Neural crest cell (in vitro differentiated cells): ENCODE results near the gene ULK4. TPM values are rescaled to one million over a fixed set of nuclear protein-coding genes. Genes with fewer than 3 reads are reported as not detected.
A peak's percentile ranks its signal among the peaks of the same experiment; 100 is the strongest.

Source experiments
- DNase-seq: peaks from one replicate; pipeline ENCODE4 v3.0.0; 2021; ENCODE audit warnings: low read depth, mixed read lengths, low spot score
- H3K27ac Mint-ChIP-seq: one replicate; pipeline ENCODE4 v1.8.0; 2021; ENCODE audit warnings: mild to moderate bottlenecking, mixed read lengths; ENCODE audit not compliant: unreplicated experiment
- H3K27me3 Mint-ChIP-seq: 2 replicates; pipeline ENCODE4 v1.8.0; 2021; ENCODE audit warnings: low read depth, mild to moderate bottlenecking, mixed read lengths
- H3K36me3 Mint-ChIP-seq: 2 replicates; pipeline ENCODE4 v1.8.0; 2021; ENCODE audit warnings: low read depth, mild to moderate bottlenecking, mixed read lengths
- H3K4me1 Mint-ChIP-seq: 2 replicates; pipeline ENCODE4 v1.8.0; 2021; ENCODE audit warnings: mixed read lengths
- H3K4me3 Mint-ChIP-seq: one replicate; pipeline ENCODE4 v1.8.0; 2021; ENCODE audit warnings: mild to moderate bottlenecking, mixed read lengths
- H3K9me3 Mint-ChIP-seq: 2 replicates; pipeline ENCODE4 v1.8.0; 2021; ENCODE audit warnings: mixed read lengths
- total RNA-seq: library from RNA; stranded (reverse); gene quantifications from 2 replicates; pipeline ENCODE4 v1.2.1, GENCODE V29; 2021
- TF ChIP-seq, protein P1 (sequence below): fragments of 200-600 bp; sonication (generic); conservative IDR thresholded peaks from 2 replicates; pipeline ENCODE4 v1.5.0; 2021; ENCODE audit warnings: antibody characterized with exemption, mild to moderate bottlenecking

Gene ULK4
- total RNA-seq, 1 donor from 2014 or later, result 10.2 TPM

DNA sequence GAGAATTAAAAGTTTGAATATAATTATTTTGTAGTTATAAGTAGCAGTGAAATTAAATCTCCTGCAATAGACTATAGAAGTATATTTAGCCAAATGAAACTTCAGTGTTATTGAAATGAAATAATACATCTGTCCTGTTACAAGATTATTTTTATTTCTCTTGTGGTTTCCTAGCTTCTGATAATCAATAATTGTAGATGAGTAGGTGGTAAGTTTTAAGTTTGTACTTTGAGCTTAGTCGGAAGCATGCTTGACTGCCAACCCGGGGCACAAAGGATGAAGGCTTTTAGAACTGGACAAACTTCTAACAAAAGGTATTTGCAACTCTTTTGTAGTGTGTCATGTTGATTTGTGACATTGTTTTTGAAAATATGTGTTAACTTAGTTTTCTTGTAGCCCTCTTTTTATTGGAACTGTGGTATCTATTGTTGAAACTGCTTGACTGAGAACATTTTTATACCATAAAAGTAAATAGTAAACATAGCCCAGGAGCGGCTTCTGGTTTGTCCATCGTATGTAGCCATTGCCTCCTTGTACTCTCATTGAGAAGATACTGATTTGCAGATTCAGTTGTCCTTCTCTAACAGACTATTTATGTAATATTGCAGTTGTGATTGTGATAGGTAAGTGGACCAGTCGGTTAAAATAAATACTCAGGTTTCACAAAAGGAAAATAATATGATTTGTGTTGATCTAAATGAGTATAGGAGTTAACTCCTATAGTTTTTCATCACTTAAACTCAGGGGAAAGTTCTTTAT lies 759.6 kb downstream of the ULK4 start:
- TF ChIP-seq, protein P1, sequence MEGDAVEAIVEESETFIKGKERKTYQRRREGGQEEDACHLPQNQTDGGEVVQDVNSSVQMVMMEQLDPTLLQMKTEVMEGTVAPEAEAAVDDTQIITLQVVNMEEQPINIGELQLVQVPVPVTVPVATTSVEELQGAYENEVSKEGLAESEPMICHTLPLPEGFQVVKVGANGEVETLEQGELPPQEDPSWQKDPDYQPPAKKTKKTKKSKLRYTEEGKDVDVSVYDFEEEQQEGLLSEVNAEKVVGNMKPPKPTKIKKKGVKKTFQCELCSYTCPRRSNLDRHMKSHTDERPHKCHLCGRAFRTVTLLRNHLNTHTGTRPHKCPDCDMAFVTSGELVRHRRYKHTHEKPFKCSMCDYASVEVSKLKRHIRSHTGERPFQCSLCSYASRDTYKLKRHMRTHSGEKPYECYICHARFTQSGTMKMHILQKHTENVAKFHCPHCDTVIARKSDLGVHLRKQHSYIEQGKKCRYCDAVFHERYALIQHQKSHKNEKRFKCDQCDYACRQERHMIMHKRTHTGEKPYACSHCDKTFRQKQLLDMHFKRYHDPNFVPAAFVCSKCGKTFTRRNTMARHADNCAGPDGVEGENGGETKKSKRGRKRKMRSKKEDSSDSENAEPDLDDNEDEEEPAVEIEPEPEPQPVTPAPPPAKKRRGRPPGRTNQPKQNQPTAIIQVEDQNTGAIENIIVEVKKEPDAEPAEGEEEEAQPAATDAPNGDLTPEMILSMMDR, result no peak
- no peak for DNase-seq
- no peaks in the 10 kb centered on the region for H3K9me3 Mint-ChIP-seq
- H3K4me3 Mint-ChIP-seq, result peak overlapping the region; percentile 96
- H3K4me1 Mint-ChIP-seq, result peaks cover 64% of the 10 kb centered on the region
- H3K27ac Mint-ChIP-seq, result no peak overlapping the region
- H3K27me3 Mint-ChIP-seq, result peaks cover 5% of the 10 kb centered on the region
- H3K36me3 Mint-ChIP-seq, result no peaks in the 10 kb centered on the region

DNA sequence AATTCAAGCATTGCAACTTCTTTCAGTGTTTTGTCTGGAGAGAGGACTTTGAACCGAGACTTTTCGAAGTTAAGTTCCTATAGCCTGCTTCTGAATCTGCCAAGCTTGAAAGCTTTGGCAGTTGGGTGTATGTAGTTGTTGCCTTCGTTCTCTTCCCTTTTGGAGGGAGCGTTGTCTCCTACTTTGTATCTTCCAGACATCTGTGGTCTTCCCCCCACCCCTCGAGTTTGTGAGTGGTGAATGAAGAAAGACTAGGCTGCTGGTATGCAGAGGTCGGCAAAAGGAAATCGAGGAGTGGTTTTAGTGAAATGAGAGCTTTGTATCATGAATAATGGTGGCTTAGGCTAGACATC lies 761.3 kb downstream of the ULK4 start:
- H3K27me3 Mint-ChIP-seq, result peaks cover 5% of the 10 kb centered on the region
- no peaks in the 10 kb centered on the region for H3K9me3 Mint-ChIP-seq
- peaks cover 48% of the 10 kb centered on the region for H3K4me1 Mint-ChIP-seq
- peak overlapping the region; percentile 96 for H3K4me3 Mint-ChIP-seq
- TF ChIP-seq, protein P1, result no peak
- H3K36me3 Mint-ChIP-seq, result no peaks in the 10 kb centered on the region
- H3K27ac Mint-ChIP-seq, result peak overlapping the region; percentile 30
- DNase-seq, result peak; percentile 23

DNA sequence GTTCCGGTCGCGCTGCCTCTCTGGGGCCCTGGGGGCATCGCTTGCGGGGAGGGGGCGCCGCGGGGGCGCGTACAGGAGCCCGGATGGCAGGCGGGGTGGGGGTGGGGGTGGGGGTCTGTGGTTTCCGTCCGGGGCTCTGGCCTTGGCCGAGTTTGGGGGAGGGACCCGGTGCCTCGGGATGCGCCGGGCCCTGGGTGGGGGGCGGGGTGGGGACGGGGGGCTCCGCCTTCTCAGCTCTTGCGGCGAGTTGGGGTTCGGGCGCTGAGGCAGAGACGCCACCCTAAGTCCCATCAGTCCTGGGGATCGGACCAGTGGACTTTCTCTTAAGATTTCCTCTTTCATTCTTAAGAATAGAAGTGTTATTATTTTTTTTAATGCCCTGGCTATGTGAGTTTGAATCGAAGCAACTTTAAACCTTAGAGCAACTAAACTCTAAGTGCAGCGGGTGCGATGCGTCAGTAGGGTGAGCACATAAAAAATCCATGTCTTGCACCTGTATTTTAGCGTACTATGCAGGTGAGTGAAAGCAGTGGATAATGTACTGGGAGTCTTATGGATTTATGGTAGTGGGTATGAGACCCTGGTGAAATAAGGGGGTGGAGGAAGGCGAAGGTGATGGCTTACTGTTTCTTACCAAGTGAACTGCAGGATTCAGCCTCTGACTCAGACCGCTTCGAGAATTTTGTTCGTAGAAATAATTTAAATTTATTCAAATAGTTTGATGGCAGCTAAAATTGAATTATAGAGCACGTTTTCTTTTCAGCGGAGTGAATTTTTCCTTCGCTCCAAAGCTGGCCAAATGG lies 761.8 kb downstream of the ULK4 start:
- peak overlapping the region; percentile 86 for H3K27ac Mint-ChIP-seq
- peaks cover 5% of the 10 kb centered on the region for H3K27me3 Mint-ChIP-seq
- DNase-seq, result peak; percentile 7
- no peaks in the 10 kb centered on the region for H3K36me3 Mint-ChIP-seq
- no peaks in the 10 kb centered on the region for H3K9me3 Mint-ChIP-seq
- TF ChIP-seq, protein P1, result no peak
- H3K4me3 Mint-ChIP-seq, result peak overlapping the region; percentile 96
- H3K4me1 Mint-ChIP-seq, result peaks cover 45% of the 10 kb centered on the region

DNA sequence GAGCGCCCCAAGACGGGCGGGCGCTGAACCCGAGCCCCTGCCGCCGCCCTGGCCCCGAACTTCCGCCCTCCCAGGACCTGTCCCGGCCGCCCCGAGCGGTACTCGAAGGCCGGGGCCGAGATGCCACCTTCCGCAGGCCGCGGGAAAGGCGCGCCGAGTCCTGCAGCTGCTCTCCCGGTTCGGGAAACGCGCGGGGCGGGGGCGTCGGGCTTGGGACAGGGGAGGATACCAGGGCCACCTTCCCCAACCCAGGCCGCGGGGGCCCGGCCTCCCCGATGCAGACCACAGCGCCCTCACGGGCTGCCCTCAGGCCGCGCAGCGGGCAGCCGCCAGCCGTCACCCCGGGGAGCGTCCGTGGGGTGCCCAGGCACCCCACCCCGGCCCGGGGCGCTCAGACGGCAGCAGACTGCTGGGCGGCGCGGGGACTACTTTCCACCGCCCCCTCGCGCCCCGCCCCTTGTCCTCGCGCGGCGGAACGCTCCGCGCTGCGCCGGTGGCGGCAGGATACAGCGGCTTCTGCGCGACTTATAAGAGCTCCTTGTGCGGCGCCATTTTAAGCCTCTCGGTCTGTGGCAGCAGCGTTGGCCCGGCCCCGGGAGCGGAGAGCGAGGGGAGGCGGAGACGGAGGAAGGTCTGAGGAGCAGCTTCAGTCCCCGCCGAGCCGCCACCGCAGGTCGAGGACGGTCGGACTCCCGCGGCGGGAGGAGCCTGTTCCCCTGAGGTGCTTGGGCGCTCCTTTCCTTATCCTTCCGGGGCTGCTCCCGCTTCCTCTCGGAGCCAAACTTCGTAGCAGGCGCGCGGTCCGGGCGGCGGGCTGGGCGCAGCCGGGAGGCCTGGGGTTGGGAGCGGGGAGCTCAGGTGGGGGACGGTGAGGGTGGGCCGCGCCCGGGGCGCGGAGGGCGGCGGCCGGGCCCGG lies 762.7 kb downstream of the ULK4 start, which contains the start of gene CTNNB1:
Gene CTNNB1 (plus strand): TSS at position 556 of the 916 bp plus-strand sequence. CDS start 24,564 bp downstream, outside the sequence.
- Mint-ChIP-seq H3K36me3 (no peaks in the 10 kb centered on the region), H3K4me3 (peak within 1 kb of the TSS; percentile 96), H3K27me3 (peaks cover 7% of the 10 kb centered on the region), H3K9me3 (no peaks in the 10 kb centered on the region), H3K27ac (peak within 1 kb of the TSS; percentile 97), H3K4me1 (peaks cover 39% of the 10 kb centered on the region)
- TF ChIP-seq, protein P1, result peak; percentile 19
- peak; percentile 92 for DNase-seq

DNA sequence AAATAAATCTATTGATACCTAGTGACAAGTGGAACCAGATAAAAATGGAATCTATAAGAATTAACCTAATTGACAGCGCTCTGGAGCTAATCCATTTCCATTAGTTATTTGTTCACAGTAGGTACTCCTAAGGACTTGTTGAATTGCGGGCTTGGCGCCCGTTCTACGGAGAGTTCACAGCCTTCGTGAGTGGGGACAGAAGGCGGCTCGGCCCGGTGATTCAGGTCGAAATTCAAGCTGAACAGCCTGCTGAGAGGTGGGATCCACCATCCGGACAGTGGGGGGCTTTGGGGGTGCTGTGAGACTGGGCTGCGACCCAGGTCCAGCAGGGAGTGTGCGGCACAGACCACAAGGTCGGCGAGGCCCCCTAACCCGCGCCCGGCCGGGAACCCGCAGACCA lies 763.4 kb downstream of the ULK4 start:
- H3K36me3 Mint-ChIP-seq, result no peaks in the 10 kb centered on the region

More for the DNA sequence above, 763.4 kb downstream of the ULK4 start:
- DNase-seq, result no peak
- peaks cover 7% of the 10 kb centered on the region for H3K27me3 Mint-ChIP-seq
- peaks cover 35% of the 10 kb centered on the region for H3K4me1 Mint-ChIP-seq
- H3K9me3 Mint-ChIP-seq, result no peaks in the 10 kb centered on the region
- TF ChIP-seq, protein P1, result no peak
- H3K4me3 Mint-ChIP-seq, result peak overlapping the region; percentile 93
- H3K27ac Mint-ChIP-seq, result peak overlapping the region; percentile 73
